ENCODE results near the gene CHCHD3.

Gene CHCHD3

DNA sequence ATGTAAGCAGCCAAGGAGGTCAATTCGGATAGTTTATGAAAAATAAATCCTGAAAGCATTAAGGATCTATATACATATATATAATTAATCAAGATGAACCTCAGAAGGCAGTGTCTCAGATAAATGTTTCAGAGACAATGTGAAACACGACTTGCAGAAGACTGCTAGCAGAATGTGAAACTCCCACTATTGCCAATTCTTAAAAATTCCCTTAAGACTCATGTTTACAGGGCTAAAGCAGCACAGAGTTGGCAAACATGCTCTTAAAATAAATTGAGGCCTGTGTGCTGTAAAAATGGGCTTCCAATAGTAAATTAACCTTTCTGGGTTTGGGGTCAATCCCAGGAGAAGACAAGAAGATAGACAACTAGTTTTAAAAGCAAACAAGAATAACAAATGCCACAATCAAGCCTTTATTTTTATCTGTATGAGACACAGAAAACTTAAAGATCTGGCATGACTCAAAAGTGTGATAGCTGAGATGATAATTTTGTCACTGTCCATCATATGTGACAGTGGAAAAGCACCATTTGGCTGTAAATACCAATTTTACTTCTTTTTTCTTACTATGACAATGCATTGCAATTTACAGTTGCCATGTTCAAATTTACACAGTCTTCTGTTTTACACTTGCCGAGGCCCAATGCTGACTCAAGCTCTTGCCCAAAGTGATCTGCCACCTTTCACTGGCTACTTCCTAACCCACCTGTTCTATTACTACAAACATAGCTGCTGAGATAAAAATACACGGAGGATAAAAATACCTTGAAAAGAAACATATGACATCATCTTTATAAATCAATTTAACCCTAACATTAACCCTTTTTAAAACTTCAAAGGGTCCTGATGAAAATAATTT lies 78.6 kb downstream of the CHCHD3 start:
- no peak for DNase-seq (ENCODE audit: extremely low read depth, low read depth)
- no peak for TF ChIP-seq CTCF (IDR thresholded peaks at IDR 0.05; ENCODE audit: low read depth, low read length)

DNA sequence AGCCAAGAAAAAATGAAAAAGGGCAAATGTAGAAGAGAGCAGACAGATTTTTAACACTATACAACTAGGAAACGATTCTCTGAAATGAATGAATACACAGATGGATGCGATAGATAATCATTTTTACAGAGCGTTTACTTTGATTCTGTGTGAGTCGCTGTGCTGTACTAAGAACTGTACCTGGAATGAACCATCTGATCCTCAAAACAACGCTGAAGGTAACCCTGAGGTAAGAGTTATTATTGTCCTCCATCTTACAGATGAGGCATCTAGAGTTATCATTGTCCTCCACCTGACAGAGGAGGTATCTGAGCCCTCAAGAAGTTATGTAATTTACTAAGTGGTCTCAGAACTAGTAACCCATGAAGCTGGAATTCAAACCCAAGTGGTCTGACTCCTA lies 80.2 kb downstream of the CHCHD3 start:
- DNase-seq (ENCODE audit: extremely low read depth, low read depth) = no peak
- no peak for TF ChIP-seq CTCF (IDR thresholded peaks at IDR 0.05; ENCODE audit: low read depth, low read length)

DNA sequence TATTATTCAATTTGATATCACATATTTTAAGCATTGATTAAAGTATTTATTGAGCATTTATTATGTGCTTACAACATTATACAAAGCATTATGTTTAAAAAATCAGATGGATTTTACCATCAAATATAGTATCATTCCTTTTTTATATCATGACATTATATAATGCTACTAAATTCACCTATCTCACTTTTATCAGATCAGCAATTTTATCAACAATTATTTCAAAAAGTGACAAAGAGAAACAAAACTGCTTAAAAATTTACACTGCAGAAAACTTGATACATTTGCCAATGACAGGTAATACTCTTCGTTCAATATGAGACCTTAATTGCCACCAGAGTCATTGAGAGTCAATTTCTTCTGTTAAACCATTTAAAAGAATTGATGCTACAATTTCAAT lies 82.0 kb downstream of the CHCHD3 start:
- DNase-seq (ENCODE audit: extremely low read depth, low read depth) = no peak
- no peak for TF ChIP-seq CTCF (IDR thresholded peaks at IDR 0.05; ENCODE audit: low read depth, low read length)

DNA sequence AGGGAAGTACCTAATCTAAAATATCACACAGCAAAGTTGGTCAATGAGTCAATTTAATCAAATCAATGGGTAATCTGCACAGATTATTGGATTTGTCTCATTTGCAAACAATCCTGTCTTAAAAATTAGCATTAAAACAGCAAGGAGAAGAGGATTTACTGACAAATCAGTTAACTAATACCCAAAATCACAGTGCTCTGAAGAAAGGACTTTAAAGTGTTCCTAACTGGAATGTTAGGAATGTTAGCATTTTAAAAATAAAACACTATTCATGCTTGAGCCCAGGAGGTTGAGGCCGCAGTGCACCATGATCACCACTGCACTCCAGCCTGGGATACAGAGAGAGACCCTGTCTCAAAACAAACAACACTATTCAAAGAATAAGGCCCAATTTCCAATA lies 83.1 kb downstream of the CHCHD3 start:
- no peak for TF ChIP-seq CTCF (IDR thresholded peaks at IDR 0.05; ENCODE audit: low read depth, low read length)
- no peak for DNase-seq (ENCODE audit: extremely low read depth, low read depth)

DNA sequence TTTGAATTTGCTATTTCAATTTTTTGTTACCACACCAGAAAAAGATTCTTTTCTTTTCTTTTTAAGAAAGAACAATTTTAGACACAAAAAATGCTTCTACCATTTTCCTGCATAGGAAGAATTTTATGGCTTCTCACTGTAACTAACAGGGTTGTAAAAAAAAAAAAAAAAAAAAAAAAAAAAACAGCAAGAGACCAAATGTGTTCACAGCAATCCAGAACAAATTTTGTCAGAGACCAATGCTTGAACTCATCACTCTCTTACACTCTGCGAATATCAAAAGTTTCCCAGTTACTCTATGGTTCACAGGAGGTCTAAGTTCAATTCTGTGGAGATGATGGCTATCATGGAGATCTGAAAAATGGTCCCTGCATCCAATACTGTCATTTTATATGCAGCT lies 84.4 kb downstream of the CHCHD3 start:
- DNase-seq (ENCODE audit: extremely low read depth, low read depth) = no peak
- no peak for TF ChIP-seq CTCF (IDR thresholded peaks at IDR 0.05; ENCODE audit: low read depth, low read length)

DNA sequence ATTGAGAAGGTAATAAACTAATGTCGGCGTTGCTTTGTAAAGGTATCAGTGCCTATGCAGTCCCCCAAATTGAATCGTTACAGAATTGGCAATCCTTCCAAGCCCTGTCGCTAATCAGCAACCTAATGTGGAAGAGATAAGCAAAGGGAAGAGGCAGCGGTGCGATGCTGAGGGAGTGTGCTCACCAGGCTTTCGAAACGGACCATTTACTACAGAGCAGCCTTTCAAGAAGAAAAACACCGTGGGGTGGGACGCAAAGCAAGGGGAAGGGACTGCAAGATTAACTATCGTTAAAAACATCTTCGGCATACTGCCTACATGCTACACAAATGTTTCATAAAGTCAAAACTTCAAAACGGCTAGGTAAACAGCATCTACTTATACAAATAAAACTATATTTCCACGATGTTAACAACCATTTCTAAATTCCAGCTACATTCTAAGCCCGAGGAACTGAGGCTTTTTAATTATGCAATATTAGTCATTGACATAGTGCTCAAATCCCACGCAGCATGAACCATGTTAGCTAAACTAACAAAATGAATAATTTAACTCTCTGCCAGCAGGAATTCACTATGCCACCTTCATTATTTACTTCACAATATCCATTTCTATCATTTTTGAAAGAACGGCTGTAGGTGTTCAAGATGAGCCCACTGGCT lies 85.2 kb downstream of the CHCHD3 start:
- TF ChIP-seq CTCF (IDR thresholded peaks at IDR 0.05; ENCODE audit: low read depth, low read length) = no peak
- no peak for DNase-seq (ENCODE audit: extremely low read depth, low read depth)

- no peak for TF ChIP-seq CTCF (IDR thresholded peaks at IDR 0.05; ENCODE audit: low read depth, low read length)
- no peak for DNase-seq (ENCODE audit: extremely low read depth, low read depth)
Observed at GRCh38 chr7:132993377-132994013, 88.4 kb downstream of the CHCHD3 start.

All from AG09319 (cell line).